ENCODE measurements around the gene LRMDA. TPM values are rescaled to one million over a fixed set of nuclear protein-coding genes. Genes with fewer than 3 reads are reported as not detected.

LRMDA gene
- total RNA-seq, 1 experiment from 2014 or later: 4.8 TPM

- TF ChIP-seq SRF (IDR thresholded peaks at IDR 0.05; ENCODE audit: low read depth): no peak
- TF ChIP-seq JUND (IDR thresholded peaks at IDR 0.05): no peak
- no peak for TF ChIP-seq EGR1 (IDR thresholded peaks at IDR 0.05; ENCODE audit: low read depth)
- no peak for TF ChIP-seq RAD21 (IDR thresholded peaks at IDR 0.05; ENCODE audit: low read depth)
- TF ChIP-seq CEBPB (IDR thresholded peaks at IDR 0.05; ENCODE audit: low read depth): no peak
- no peak for TF ChIP-seq TCF7L2 (IDR thresholded peaks at IDR 0.05; ENCODE audit: borderline replicate concordance, extremely low read depth, insufficient read depth, insufficient read length)
- no peak for TF ChIP-seq MAX (IDR thresholded peaks at IDR 0.05)
- TF ChIP-seq CBX3 (IDR thresholded peaks at IDR 0.05; ENCODE audit: low read depth): no peak
- no peak for TF ChIP-seq ELF1 (IDR thresholded peaks at IDR 0.05; ENCODE audit: borderline replicate concordance, low read depth)
- TF ChIP-seq, protein P1, sequence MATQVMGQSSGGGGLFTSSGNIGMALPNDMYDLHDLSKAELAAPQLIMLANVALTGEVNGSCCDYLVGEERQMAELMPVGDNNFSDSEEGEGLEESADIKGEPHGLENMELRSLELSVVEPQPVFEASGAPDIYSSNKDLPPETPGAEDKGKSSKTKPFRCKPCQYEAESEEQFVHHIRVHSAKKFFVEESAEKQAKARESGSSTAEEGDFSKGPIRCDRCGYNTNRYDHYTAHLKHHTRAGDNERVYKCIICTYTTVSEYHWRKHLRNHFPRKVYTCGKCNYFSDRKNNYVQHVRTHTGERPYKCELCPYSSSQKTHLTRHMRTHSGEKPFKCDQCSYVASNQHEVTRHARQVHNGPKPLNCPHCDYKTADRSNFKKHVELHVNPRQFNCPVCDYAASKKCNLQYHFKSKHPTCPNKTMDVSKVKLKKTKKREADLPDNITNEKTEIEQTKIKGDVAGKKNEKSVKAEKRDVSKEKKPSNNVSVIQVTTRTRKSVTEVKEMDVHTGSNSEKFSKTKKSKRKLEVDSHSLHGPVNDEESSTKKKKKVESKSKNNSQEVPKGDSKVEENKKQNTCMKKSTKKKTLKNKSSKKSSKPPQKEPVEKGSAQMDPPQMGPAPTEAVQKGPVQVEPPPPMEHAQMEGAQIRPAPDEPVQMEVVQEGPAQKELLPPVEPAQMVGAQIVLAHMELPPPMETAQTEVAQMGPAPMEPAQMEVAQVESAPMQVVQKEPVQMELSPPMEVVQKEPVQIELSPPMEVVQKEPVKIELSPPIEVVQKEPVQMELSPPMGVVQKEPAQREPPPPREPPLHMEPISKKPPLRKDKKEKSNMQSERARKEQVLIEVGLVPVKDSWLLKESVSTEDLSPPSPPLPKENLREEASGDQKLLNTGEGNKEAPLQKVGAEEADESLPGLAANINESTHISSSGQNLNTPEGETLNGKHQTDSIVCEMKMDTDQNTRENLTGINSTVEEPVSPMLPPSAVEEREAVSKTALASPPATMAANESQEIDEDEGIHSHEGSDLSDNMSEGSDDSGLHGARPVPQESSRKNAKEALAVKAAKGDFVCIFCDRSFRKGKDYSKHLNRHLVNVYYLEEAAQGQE (IDR thresholded peaks at IDR 0.05; ENCODE audit: low read depth): no peak
- TF ChIP-seq POLR2AphosphoS5 (IDR thresholded peaks at IDR 0.05; ENCODE audit: low read depth, low read length): no peak
- TF ChIP-seq POLR2A (IDR thresholded peaks at IDR 0.05; ENCODE audit: borderline replicate concordance, extremely low read depth, insufficient read depth, insufficient read length): no peak
- no peak for TF ChIP-seq YY1 (IDR thresholded peaks at IDR 0.05; ENCODE audit: extremely low read depth, insufficient replicate concordance, low read depth, low read length)
- no peak for TF ChIP-seq ATF3 (IDR thresholded peaks at IDR 0.05)
- no peak for TF ChIP-seq ZNF274 (IDR thresholded peaks at IDR 0.05; ENCODE audit: low read depth, low read length)
- no peak for TF ChIP-seq FOSL1 (IDR thresholded peaks at IDR 0.05; ENCODE audit: low read depth)
- TF ChIP-seq, protein P2, sequence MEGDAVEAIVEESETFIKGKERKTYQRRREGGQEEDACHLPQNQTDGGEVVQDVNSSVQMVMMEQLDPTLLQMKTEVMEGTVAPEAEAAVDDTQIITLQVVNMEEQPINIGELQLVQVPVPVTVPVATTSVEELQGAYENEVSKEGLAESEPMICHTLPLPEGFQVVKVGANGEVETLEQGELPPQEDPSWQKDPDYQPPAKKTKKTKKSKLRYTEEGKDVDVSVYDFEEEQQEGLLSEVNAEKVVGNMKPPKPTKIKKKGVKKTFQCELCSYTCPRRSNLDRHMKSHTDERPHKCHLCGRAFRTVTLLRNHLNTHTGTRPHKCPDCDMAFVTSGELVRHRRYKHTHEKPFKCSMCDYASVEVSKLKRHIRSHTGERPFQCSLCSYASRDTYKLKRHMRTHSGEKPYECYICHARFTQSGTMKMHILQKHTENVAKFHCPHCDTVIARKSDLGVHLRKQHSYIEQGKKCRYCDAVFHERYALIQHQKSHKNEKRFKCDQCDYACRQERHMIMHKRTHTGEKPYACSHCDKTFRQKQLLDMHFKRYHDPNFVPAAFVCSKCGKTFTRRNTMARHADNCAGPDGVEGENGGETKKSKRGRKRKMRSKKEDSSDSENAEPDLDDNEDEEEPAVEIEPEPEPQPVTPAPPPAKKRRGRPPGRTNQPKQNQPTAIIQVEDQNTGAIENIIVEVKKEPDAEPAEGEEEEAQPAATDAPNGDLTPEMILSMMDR (IDR thresholded peaks at IDR 0.05 in 2 of 3, conservative IDR thresholded peaks at IDR 0.05 in 1 of 3; ENCODE audit: borderline replicate concordance in 1 of 3, insufficient read depth in 1 of 3, low read depth in 2 of 3, low read length in 2 of 3): no peak
- no peak for TF ChIP-seq SP1 (IDR thresholded peaks at IDR 0.05; ENCODE audit: low read depth)
- TF ChIP-seq SIN3A (IDR thresholded peaks at IDR 0.05; ENCODE audit: low read depth): no peak
- Histone ChIP-seq H3K9ac (ENCODE audit: low read length) (no peak overlapping the region), H2AFZ (ENCODE audit: low read depth, low read length, poor library complexity, severe bottlenecking) (no peak overlapping the region), H3K36me3 (ENCODE audit: control insufficient read depth in 1 of 2, insufficient read depth in 2 of 2, low read length in 2 of 2) (no peaks in the 10 kb centered on the region), H3K4me2 (ENCODE audit: low read length) (no peak overlapping the region), H3K4me3 (replicated peaks in 1 of 2; ENCODE audit: low read depth in 1 of 2, low read length in 2 of 2) (no peak overlapping the region), H3K27ac (ENCODE audit: low read depth, low read length) (no peak overlapping the region), H3K9me3 (ENCODE audit: control insufficient read depth in 1 of 2, insufficient read depth in 1 of 2, low read depth in 1 of 2, low read length in 2 of 2) (no peaks in the 10 kb centered on the region), H3K4me1 (ENCODE audit: control insufficient read depth in 1 of 2, insufficient read depth in 2 of 2, low read length in 2 of 2) (no peaks in the 10 kb centered on the region), H3K79me2 (ENCODE audit: insufficient read depth, low read length) (no peaks in the 10 kb centered on the region), H3K9me2 (ENCODE audit: insufficient read depth) (no peaks in the 10 kb centered on the region), H4K20me1 (ENCODE audit: insufficient read depth) (no peaks in the 10 kb centered on the region), H3K27me3 (ENCODE audit: insufficient read depth, low read length) (peaks cover 14% of the 10 kb centered on the region)
- ATAC-seq: no peak
- RAD21 ChIA-PET (ENCODE audit: low non-redundant PET in 1 of 2, low total read pairs in 2 of 2, uncharacterized antibody in 2 of 2, unreplicated experiment in 2 of 2): no interaction called here
- intact Hi-C loops (cut with micrococcal nuclease): no loop called here
- POLR2A ChIA-PET: no interaction called here
- no TSS peak for BruUV-seq (replicated peaks)
- DNase-seq (ENCODE audit: low read depth, low spot score): no peak
- CTCF ChIA-PET: no interaction called here
Observed at GRCh38 chr10:75672842-75673241, 241.4 kb downstream of the LRMDA start.

Measured in HCT116 (cell line).